ENCODE results near the gene CES3.
A peak's percentile ranks its signal among the peaks of the same experiment; 100 is the strongest.

CES3 gene

DNA sequence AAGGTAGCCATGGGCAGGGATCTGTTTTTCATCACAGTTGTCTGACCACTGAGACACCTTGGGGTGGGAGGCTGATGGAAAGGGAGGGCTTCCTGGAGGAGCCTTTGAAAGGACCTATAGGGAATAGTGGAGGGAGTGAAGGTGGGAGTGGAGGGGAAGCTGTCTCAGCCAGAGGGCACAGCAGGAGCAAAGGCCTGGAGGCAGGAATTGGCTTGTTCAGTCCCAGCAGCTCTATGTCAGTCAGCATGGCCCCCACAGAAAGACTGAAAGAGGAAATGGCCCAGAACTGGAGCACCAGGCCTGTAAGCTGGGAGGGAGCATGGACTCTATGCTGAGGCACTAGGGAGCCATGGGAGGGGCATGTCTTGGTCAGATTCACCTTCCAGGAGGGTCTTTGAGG lies 55.1 kb downstream of the CES3 start:
- no peak overlapping the region for H3K4me3 ChIP-seq (ENCODE audit: low read depth, low read length)
- TF ChIP-seq, protein P1, sequence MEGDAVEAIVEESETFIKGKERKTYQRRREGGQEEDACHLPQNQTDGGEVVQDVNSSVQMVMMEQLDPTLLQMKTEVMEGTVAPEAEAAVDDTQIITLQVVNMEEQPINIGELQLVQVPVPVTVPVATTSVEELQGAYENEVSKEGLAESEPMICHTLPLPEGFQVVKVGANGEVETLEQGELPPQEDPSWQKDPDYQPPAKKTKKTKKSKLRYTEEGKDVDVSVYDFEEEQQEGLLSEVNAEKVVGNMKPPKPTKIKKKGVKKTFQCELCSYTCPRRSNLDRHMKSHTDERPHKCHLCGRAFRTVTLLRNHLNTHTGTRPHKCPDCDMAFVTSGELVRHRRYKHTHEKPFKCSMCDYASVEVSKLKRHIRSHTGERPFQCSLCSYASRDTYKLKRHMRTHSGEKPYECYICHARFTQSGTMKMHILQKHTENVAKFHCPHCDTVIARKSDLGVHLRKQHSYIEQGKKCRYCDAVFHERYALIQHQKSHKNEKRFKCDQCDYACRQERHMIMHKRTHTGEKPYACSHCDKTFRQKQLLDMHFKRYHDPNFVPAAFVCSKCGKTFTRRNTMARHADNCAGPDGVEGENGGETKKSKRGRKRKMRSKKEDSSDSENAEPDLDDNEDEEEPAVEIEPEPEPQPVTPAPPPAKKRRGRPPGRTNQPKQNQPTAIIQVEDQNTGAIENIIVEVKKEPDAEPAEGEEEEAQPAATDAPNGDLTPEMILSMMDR (IDR thresholded peaks at IDR 0.05; ENCODE audit: borderline replicate concordance, insufficient read depth, low read depth, low read length) = no peak

DNA sequence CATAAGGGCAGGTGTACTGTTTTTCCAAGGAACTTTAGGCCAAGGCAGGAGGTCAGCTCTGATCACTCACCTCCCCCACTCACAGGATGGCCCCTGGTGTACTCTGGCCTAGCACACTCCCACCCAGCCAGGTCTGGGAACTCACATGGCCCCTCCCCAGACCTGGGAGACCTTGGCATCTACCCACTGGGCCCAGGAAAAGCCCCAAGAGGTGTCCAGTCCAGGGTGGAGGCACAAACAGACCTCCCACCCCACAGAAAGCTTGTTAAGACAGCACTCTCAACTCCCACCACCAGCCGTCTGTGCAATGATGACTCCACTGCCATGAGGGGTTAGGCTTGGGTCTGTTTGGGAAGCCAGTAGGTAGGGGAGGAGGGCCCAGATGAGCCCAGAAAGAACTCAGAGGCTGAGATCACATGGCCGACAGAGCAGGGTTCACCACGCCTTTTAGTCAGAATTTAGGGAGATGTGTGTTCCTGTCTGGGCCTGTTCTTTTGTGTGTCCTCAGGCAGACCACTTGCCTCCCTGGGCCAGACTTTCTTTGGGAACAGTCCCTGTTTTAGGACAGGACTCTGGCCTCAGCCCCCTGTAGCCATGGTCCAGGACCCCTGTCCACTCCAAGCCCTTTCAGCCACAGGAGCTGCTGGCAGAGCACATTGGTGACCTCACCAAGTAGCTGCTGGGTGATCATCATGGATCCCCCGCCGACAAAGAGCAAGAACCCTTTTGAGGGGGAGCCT lies 55.8 kb downstream of the CES3 start:
- no peak overlapping the region for H3K4me3 ChIP-seq (ENCODE audit: low read depth, low read length)
- TF ChIP-seq, protein P1 (IDR thresholded peaks at IDR 0.05; ENCODE audit: borderline replicate concordance, insufficient read depth, low read depth, low read length) = no peak

DNA sequence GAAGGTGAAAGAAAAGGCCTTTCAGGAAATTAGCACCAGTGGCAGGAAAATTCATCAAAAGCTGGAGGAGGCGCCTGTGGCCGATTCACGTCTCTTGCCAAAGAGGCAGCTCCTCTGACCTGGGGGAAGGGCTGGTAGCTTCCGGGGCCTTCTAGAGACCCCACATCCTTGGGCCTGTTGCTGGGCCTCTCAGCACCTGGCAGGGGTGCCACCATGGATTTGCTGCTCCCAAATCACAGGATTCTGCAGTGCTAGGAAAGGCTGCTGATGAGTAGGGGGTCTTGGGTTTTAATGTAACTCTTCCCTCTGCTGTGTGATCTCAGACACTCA lies 56.3 kb downstream of the CES3 start:
- no peak overlapping the region for H3K4me3 ChIP-seq (ENCODE audit: low read depth, low read length)
- TF ChIP-seq, protein P1 (IDR thresholded peaks at IDR 0.05; ENCODE audit: borderline replicate concordance, insufficient read depth, low read depth, low read length) = no peak

DNA sequence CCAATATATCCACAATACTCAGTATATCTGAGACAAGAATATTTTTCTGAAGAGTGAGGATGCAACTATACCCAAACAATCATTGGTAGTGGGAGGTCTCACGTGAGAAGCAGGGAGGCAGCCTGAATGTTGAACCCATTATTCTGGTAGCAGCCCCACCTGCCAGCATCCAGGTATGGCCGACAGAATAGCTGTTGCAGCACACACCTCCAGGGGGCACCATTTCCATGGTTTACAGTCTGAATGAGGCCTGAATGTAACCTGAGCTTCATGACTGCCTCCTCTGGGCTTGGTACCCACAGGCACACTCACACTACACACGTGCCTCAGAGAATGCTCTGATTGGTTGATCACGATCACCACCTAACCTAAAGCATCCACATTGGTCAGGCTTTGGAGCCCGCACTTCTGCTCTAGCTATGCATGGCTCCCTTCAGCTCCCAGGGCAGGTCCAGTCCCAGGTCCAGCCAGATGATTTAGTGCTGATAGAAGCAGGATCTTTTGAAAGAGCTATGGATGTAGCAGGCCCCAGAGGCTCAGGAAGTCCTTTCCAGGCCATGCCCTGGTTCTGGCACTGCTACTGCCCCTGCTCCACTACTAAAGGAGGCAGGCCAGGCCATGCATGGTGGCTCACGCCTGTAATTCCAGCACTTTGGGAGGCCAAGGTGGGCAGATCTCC lies 56.9 kb downstream of the CES3 start:
- H3K4me3 ChIP-seq (ENCODE audit: low read depth, low read length) = no peak overlapping the region
- TF ChIP-seq, protein P1 (IDR thresholded peaks at IDR 0.05; ENCODE audit: borderline replicate concordance, insufficient read depth, low read depth, low read length) = peak; percentile 79

DNA sequence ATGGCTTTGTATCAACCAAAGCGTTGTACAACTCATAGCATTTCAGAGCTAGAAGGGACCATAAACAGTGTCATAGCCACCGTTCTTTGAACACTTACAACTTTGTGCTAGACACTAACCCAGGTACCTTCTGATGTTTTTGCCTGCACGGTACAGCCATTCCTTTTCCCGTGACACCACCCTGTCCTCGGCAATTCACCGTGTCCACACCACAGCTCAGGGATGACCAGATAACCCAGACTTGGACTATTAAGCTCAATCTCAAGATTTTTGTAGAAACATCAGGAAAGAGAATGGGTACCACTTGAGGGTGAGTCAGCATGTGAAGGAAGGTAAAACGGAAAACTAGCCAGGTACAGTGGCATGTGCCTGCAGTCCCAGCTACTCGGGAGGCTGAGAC lies 58.1 kb downstream of the CES3 start:
- TF ChIP-seq, protein P1 (IDR thresholded peaks at IDR 0.05; ENCODE audit: borderline replicate concordance, insufficient read depth, low read depth, low read length) = no peak
- H3K4me3 ChIP-seq (ENCODE audit: low read depth, low read length) = no peak overlapping the region

DNA sequence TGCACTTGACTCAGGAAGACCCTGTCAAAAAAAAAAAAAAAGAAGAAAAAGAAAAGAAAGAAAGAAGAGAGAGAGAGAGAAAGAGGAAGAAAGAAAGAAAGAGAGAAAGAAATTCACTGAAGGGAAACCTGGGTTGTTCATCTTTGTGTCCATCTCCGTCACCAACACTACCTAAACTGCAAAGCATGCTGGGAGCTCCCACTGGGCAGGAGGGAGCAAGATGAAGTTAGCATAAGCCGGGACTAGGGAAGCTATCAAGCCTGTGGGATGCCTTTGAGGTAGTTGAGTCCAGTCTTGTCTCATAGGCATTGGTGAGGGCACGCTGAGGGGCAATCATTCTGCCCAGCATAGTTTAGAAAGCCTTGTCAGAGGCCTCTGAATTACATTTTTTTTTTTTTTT lies 60.3 kb downstream of the CES3 start:
- TF ChIP-seq, protein P1 (IDR thresholded peaks at IDR 0.05; ENCODE audit: borderline replicate concordance, insufficient read depth, low read depth, low read length) = no peak

More for the DNA sequence above, 60.3 kb downstream of the CES3 start:
- no peak overlapping the region for H3K4me3 ChIP-seq (ENCODE audit: low read depth, low read length)
